HG03457 (cell line): ENCODE data around the gene SLC22A17.

Source experiments
- ATAC-seq: cut with Tn5 transposase; IDR thresholded peaks from one replicate; pipeline ENCODE4 v1.9.1; 2021; ENCODE audit warnings: moderate number of reproducible peaks; ENCODE audit not compliant: unreplicated experiment

Gene SLC22A17

GRCh38 chr14:23382276-23382675 is 29.6 kb upstream of the SLC22A17 start:
- no peak for ATAC-seq

GRCh38 chr14:23381871-23382270 is 29.2 kb upstream of the SLC22A17 start:
- ATAC-seq = no peak

- ATAC-seq = no peak
These were observed 28.3 kb upstream of the SLC22A17 start for GRCh38 chr14:23380976-23381375.

GRCh38 chr14:23380197-23380914 is 27.7 kb upstream of the SLC22A17 start:
- ATAC-seq = no peak

GRCh38 chr14:23379366-23380196 is 26.9 kb upstream of the SLC22A17 start:
- ATAC-seq = no peak

- no peak for ATAC-seq
These were observed 26.0 kb upstream of the SLC22A17 start for GRCh38 chr14:23378612-23379220.

- no peak for ATAC-seq
These were observed 25.2 kb upstream of the SLC22A17 start for GRCh38 chr14:23377573-23378563.

- ATAC-seq = no peak
These were observed 24.5 kb upstream of the SLC22A17 start for GRCh38 chr14:23377198-23377550.

- ATAC-seq = no peak
These were observed 24.0 kb upstream of the SLC22A17 start, which contains the start of gene CMTM5 for GRCh38 chr14:23376482-23377197. TSS of gene CMTM5 (plus strand) at chr14:23377046. CDS start at chr14:23377252, 206 bp downstream.

GRCh38 chr14:23375527-23376251 is 23.0 kb upstream of the SLC22A17 start:
- ATAC-seq = no peak

- ATAC-seq = no peak
These were observed 20.4 kb upstream of the SLC22A17 start for GRCh38 chr14:23373041-23373440.

GRCh38 chr14:23372509-23372908 is 19.8 kb upstream of the SLC22A17 start, which contains the start of gene IL25:
TSS of gene IL25 (plus strand) at chr14:23372809.
- no peak for ATAC-seq

- ATAC-seq = no peak
These were observed 19.2 kb upstream of the SLC22A17 start for GRCh38 chr14:23371865-23372264.

- ATAC-seq = no peak
These were observed 17.5 kb upstream of the SLC22A17 start for GRCh38 chr14:23370221-23370620.

GRCh38 chr14:23366426-23366921 is 13.8 kb upstream of the SLC22A17 start:
- no peak for ATAC-seq

GRCh38 chr14:23365732-23366425 is 13.2 kb upstream of the SLC22A17 start:
- ATAC-seq = no peak

- no peak for ATAC-seq
These were observed 12.5 kb upstream of the SLC22A17 start, which contains the start of gene EFS for GRCh38 chr14:23365036-23365731. TSS of gene EFS (minus strand) at chr14:23365172. CDS start at chr14:23365025, 147 bp downstream.
